Tibial nerve (tissue), 4 donors: Measurements from ENCODE around the gene TPK1.

Source experiments
- CTCF ChIP-seq, 5 experiments: fragments of 200-600 bp in 3 of 5; fragments of 450-650 bp in 2 of 5; sonication (generic) in 3 of 5; IDR thresholded peaks; one replicate each; pipeline ENCODE4 v1.5.1; 2016 to 2019; ENCODE audit warnings: antibody characterized with exemption in 5 of 5, mild to moderate bottlenecking in 3 of 5, moderate library complexity in 2 of 5
- EP300 ChIP-seq, 2 donors: sonication (generic); formaldehyde crosslinking; IDR thresholded peaks; one replicate each; pipeline ENCODE4 v1.6.1; 2017; ENCODE audit warnings: antibody characterized with exemption in 2 of 2, mild to moderate bottlenecking in 1 of 2
- POLR2A ChIP-seq, 2 donors: fragments of 450-650 bp; IDR thresholded peaks; one replicate each; pipeline ENCODE4 v1.6.1; 2017; ENCODE audit warnings: antibody characterized with exemption in 2 of 2, mild to moderate bottlenecking in 2 of 2, moderate library complexity in 2 of 2

DNA sequence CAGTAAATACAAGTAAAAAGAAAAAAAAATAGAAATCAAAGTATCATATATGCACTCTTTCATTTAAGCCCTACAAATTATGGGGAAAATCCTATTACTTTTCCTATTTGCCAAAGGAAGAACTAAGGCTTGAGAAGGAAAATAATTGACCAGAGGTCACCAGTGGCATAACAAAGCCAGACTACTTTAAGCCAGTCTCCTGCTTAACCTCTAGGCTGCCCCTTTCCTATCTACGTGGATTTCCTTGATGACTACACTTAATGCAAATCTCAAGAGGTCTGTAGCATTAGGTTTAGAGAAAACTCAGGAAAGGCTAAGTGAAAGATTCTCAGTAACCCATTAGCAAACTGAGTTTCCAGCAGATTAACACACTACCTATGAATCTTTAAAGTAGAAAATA is 49.8 kb downstream of the TPK1 start:
- no peak for TF ChIP-seq EP300 (IDR thresholded peaks at IDR 0.05)
- TF ChIP-seq CTCF (IDR thresholded peaks at IDR 0.05): no peak
- no peak for TF ChIP-seq POLR2A (IDR thresholded peaks at IDR 0.05)
